ENCODE measurements around the gene SLC16A3. TPM values are rescaled to one million over a fixed set of nuclear protein-coding genes. Genes with fewer than 3 reads are reported as not detected.

Gene SLC16A3
- total and polyA plus RNA-seq, 4 donors, result 1.1 to 10.5 (median 8.8) TPM

GRCh38 chr17:82213251-82214011, 15.4 kb upstream of the SLC16A3 start:
- Histone ChIP-seq H3K4me1 (ENCODE audit: control insufficient read depth in 4 of 4, insufficient read depth in 4 of 4, low read length in 3 of 4) (peaks cover 4 to 24% (median 14%) of the 10 kb centered on the region in 4 donors), H3K4me3 (ENCODE audit: low read depth in 1 of 3, low read length in 3 of 3) (peak overlapping the region; percentile 35 to 94 (median 73)), H3K27me3 (ENCODE audit: control insufficient read depth in 4 of 4, insufficient read depth in 4 of 4, low read length in 3 of 4) (no peaks in the 10 kb centered on the region), H3K36me3 (ENCODE audit: control insufficient read depth in 4 of 4, insufficient read depth in 3 of 4, low read depth in 1 of 4, low read length in 3 of 4) (no peaks in the 10 kb centered on the region), H3K27ac (ENCODE audit: low read depth in 1 of 2, low read length in 2 of 2) (peak overlapping the region; percentile 69 to 71), H3K9ac (ENCODE audit: low read depth in 1 of 2, low read length in 2 of 2) (peak overlapping the region in 1 of 2 donors; percentile 74), H3K9me3 (ENCODE audit: control insufficient read depth in 4 of 4, low read length in 3 of 4) (no peaks in the 10 kb centered on the region)
- 11% methylated on average over 37 of the region's 37 CpGs for WGBS
- DNase-seq (ENCODE audit: low spot score), result no peak
- no peak for TF ChIP-seq YY1 (IDR thresholded peaks at IDR 0.05)

DNA sequence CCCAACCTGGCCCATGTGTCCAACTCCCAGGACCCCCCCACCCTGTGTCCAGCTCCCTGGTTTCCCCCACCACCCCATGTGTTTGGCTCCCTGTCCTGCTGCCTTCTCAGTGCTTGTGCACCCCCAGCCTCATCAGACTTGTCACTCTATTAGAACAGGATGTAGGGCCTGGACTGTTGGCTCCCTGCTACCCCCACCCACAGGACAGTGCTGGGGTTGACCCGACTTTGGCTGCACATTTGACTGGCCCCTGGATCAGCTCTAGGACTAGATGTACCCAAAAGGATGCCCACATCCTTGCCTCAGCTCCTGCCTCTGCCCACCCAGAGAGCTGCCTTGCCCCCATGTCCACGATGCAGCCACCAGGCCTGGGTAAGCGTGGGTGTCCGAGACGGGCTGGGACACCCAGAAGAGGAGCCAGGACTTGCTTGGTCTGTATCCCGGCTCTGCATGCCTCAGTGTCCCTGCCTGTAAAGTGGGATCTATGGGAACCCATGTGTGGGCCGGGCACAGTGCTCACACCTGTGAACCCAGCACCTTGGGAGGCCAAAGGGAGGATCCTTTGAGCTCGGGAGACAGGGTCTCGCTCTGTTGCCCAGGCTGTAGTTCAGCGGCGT, 14.7 kb upstream of the SLC16A3 start:
- H3K4me1 ChIP-seq (ENCODE audit: control insufficient read depth in 4 of 4, insufficient read depth in 4 of 4, low read length in 3 of 4), result peaks cover 4 to 24% (median 14%) of the 10 kb centered on the region in 4 donors
- no peak overlapping the region for H3K27ac ChIP-seq (ENCODE audit: low read depth in 1 of 2, low read length in 2 of 2)
- no peaks in the 10 kb centered on the region for H3K9me3 ChIP-seq (ENCODE audit: control insufficient read depth in 4 of 4, low read length in 3 of 4)
- DNase-seq (ENCODE audit: low spot score), result no peak
- no peak for TF ChIP-seq SP1 (IDR thresholded peaks at IDR 0.05)
- no peak for TF ChIP-seq HNF4A (conservative IDR thresholded peaks at IDR 0.05)
- TF ChIP-seq, protein P1, sequence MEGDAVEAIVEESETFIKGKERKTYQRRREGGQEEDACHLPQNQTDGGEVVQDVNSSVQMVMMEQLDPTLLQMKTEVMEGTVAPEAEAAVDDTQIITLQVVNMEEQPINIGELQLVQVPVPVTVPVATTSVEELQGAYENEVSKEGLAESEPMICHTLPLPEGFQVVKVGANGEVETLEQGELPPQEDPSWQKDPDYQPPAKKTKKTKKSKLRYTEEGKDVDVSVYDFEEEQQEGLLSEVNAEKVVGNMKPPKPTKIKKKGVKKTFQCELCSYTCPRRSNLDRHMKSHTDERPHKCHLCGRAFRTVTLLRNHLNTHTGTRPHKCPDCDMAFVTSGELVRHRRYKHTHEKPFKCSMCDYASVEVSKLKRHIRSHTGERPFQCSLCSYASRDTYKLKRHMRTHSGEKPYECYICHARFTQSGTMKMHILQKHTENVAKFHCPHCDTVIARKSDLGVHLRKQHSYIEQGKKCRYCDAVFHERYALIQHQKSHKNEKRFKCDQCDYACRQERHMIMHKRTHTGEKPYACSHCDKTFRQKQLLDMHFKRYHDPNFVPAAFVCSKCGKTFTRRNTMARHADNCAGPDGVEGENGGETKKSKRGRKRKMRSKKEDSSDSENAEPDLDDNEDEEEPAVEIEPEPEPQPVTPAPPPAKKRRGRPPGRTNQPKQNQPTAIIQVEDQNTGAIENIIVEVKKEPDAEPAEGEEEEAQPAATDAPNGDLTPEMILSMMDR (IDR thresholded peaks at IDR 0.05; ENCODE audit: low read depth, low read length, missing input control), result no peak
- TF ChIP-seq, protein P2, sequence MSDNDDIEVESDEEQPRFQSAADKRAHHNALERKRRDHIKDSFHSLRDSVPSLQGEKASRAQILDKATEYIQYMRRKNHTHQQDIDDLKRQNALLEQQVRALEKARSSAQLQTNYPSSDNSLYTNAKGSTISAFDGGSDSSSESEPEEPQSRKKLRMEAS (IDR thresholded peaks at IDR 0.05), result no peak
- no peak for TF ChIP-seq FOXA1 (IDR thresholded peaks at IDR 0.05)
- TF ChIP-seq FOXA2 (IDR thresholded peaks at IDR 0.05), result no peak
- TF ChIP-seq HNF4G (IDR thresholded peaks at IDR 0.05), result no peak
- no peak for TF ChIP-seq YY1 (IDR thresholded peaks at IDR 0.05)
- TF ChIP-seq GABPA (IDR thresholded peaks at IDR 0.05 in 1 of 2, conservative IDR thresholded peaks at IDR 0.05 in 1 of 2), result no peak
- TF ChIP-seq EGR1 (IDR thresholded peaks at IDR 0.05; ENCODE audit: low read depth in 2 of 2), result no peak
- TF ChIP-seq RAD21 (IDR thresholded peaks at IDR 0.05), result no peak
- no peaks in the 10 kb centered on the region for H3K36me3 ChIP-seq (ENCODE audit: control insufficient read depth in 4 of 4, insufficient read depth in 3 of 4, low read depth in 1 of 4, low read length in 3 of 4)
- 92% methylated on average over 11 of the region's 11 CpGs for WGBS
- H3K9ac ChIP-seq (ENCODE audit: low read depth in 1 of 2, low read length in 2 of 2), result no peak overlapping the region
- no peak overlapping the region for H3K4me3 ChIP-seq (ENCODE audit: low read depth in 1 of 3, low read length in 3 of 3)
- H3K27me3 ChIP-seq (ENCODE audit: control insufficient read depth in 4 of 4, insufficient read depth in 4 of 4, low read length in 3 of 4), result no peaks in the 10 kb centered on the region

GRCh38 chr17:82215095-82215971, 13.5 kb upstream of the SLC16A3 start:
- peak overlapping the region; percentile 60 to 82 for H3K27ac ChIP-seq (ENCODE audit: low read depth in 1 of 2, low read length in 2 of 2)
- H3K27me3 ChIP-seq (ENCODE audit: control insufficient read depth in 4 of 4, insufficient read depth in 4 of 4, low read length in 3 of 4), result no peaks in the 10 kb centered on the region
- 84% methylated on average over 25 of the region's 25 CpGs for WGBS
- H3K4me1 ChIP-seq (ENCODE audit: control insufficient read depth in 4 of 4, insufficient read depth in 4 of 4, low read length in 3 of 4), result peaks cover 4 to 24% (median 14%) of the 10 kb centered on the region in 4 donors
- no peak for TF ChIP-seq FOXA2 (IDR thresholded peaks at IDR 0.05)
- no peak for TF ChIP-seq HNF4G (IDR thresholded peaks at IDR 0.05)
- TF ChIP-seq RXRA (IDR thresholded peaks at IDR 0.05), result no peak
- no peak for DNase-seq (ENCODE audit: low spot score)
- H3K9me3 ChIP-seq (ENCODE audit: control insufficient read depth in 4 of 4, low read length in 3 of 4), result no peaks in the 10 kb centered on the region
- no peak overlapping the region for H3K9ac ChIP-seq (ENCODE audit: low read depth in 1 of 2, low read length in 2 of 2)
- H3K36me3 ChIP-seq (ENCODE audit: control insufficient read depth in 4 of 4, insufficient read depth in 3 of 4, low read depth in 1 of 4, low read length in 3 of 4), result no peaks in the 10 kb centered on the region
- no peak overlapping the region for H3K4me3 ChIP-seq (ENCODE audit: low read depth in 1 of 3, low read length in 3 of 3)
